ENCODE measurements around the gene DLGAP1. TPM values are rescaled to one million over a fixed set of nuclear protein-coding genes. Genes with fewer than 3 reads are reported as not detected.

DLGAP1 gene
- total RNA-seq, 1 experiment from 2014 or later: 0.39 TPM

DNA sequence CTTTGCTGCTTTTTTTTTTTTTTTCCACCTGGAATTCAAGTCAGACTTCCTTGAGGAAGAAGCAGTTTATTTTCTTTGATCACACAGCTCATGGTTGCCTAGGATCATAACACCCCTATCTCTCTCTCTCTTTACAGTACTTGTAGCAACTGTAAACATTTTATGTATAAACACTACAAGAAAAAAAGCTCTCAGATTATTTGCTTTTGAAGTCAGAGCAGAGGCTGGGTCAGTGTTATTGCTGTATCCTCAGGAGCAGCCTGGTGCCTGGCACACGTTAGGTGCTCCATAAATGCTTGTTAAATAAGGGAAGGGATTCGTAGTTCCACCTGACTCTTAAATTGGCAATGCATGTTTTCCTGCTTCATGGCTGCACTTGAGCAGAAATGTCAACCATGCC lies 783.9 kb downstream of the DLGAP1 start:
- H3K27ac ChIP-seq (ENCODE audit: low read depth, low read length): peak overlapping the region; percentile 40
- DNase-seq (ENCODE audit: low read depth, low spot score): no peak

More for the DNA sequence above, 783.9 kb downstream of the DLGAP1 start:
- no peaks in the 10 kb centered on the region for H3K9me3 ChIP-seq (ENCODE audit: control insufficient read depth in 1 of 2, insufficient read depth in 1 of 2, low read depth in 1 of 2, low read length in 2 of 2)
- H2AFZ ChIP-seq (ENCODE audit: low read depth, low read length, poor library complexity, severe bottlenecking): peak overlapping the region; percentile 95
- no peak for ATAC-seq
- TF ChIP-seq, protein P1, sequence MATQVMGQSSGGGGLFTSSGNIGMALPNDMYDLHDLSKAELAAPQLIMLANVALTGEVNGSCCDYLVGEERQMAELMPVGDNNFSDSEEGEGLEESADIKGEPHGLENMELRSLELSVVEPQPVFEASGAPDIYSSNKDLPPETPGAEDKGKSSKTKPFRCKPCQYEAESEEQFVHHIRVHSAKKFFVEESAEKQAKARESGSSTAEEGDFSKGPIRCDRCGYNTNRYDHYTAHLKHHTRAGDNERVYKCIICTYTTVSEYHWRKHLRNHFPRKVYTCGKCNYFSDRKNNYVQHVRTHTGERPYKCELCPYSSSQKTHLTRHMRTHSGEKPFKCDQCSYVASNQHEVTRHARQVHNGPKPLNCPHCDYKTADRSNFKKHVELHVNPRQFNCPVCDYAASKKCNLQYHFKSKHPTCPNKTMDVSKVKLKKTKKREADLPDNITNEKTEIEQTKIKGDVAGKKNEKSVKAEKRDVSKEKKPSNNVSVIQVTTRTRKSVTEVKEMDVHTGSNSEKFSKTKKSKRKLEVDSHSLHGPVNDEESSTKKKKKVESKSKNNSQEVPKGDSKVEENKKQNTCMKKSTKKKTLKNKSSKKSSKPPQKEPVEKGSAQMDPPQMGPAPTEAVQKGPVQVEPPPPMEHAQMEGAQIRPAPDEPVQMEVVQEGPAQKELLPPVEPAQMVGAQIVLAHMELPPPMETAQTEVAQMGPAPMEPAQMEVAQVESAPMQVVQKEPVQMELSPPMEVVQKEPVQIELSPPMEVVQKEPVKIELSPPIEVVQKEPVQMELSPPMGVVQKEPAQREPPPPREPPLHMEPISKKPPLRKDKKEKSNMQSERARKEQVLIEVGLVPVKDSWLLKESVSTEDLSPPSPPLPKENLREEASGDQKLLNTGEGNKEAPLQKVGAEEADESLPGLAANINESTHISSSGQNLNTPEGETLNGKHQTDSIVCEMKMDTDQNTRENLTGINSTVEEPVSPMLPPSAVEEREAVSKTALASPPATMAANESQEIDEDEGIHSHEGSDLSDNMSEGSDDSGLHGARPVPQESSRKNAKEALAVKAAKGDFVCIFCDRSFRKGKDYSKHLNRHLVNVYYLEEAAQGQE (IDR thresholded peaks at IDR 0.05; ENCODE audit: low read depth): no peak
- TF ChIP-seq EZH2phosphoT487 (IDR thresholded peaks at IDR 0.05; ENCODE audit: borderline replicate concordance) (no peak), FOSL1 (IDR thresholded peaks at IDR 0.05; ENCODE audit: low read depth) (no peak), ZFX (IDR thresholded peaks at IDR 0.05) (no peak), TCF7L2 (IDR thresholded peaks at IDR 0.05; ENCODE audit: borderline replicate concordance, extremely low read depth, insufficient read depth, insufficient read length) (no peak), POLR2A (IDR thresholded peaks at IDR 0.05; ENCODE audit: borderline replicate concordance, extremely low read depth, insufficient read depth, insufficient read length) (no peak), ZNF274 (IDR thresholded peaks at IDR 0.05; ENCODE audit: low read depth, low read length) (no peak), SP1 (IDR thresholded peaks at IDR 0.05; ENCODE audit: low read depth) (no peak), CBX3 (IDR thresholded peaks at IDR 0.05; ENCODE audit: low read depth) (no peak), SIN3A (IDR thresholded peaks at IDR 0.05; ENCODE audit: low read depth) (no peak), YY1 (IDR thresholded peaks at IDR 0.05; ENCODE audit: extremely low read depth, insufficient replicate concordance, low read depth, low read length) (no peak), EGR1 (IDR thresholded peaks at IDR 0.05; ENCODE audit: low read depth) (no peak), RAD21 (IDR thresholded peaks at IDR 0.05; ENCODE audit: low read depth) (no peak), CEBPB (IDR thresholded peaks at IDR 0.05; ENCODE audit: low read depth) (no peak), SRF (IDR thresholded peaks at IDR 0.05; ENCODE audit: low read depth) (no peak)
- TF ChIP-seq, protein P2, sequence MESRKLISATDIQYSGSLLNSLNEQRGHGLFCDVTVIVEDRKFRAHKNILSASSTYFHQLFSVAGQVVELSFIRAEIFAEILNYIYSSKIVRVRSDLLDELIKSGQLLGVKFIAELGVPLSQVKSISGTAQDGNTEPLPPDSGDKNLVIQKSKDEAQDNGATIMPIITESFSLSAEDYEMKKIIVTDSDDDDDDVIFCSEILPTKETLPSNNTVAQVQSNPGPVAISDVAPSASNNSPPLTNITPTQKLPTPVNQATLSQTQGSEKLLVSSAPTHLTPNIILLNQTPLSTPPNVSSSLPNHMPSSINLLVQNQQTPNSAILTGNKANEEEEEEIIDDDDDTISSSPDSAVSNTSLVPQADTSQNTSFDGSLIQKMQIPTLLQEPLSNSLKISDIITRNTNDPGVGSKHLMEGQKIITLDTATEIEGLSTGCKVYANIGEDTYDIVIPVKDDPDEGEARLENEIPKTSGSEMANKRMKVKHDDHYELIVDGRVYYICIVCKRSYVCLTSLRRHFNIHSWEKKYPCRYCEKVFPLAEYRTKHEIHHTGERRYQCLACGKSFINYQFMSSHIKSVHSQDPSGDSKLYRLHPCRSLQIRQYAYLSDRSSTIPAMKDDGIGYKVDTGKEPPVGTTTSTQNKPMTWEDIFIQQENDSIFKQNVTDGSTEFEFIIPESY (IDR thresholded peaks at IDR 0.05; ENCODE audit: extremely low read depth, insufficient replicate concordance, low read length): no peak
- no peaks in the 10 kb centered on the region for H3K27me3 ChIP-seq (ENCODE audit: insufficient read depth, low read length)
- H3K36me3 ChIP-seq (ENCODE audit: control insufficient read depth in 1 of 2, insufficient read depth in 2 of 2, low read length in 2 of 2): no peaks in the 10 kb centered on the region
- no peaks in the 10 kb centered on the region for H3K79me2 ChIP-seq (ENCODE audit: insufficient read depth, low read length)
- intact Hi-C loops (cut with micrococcal nuclease): no loop called here
- H3K9me2 ChIP-seq (ENCODE audit: insufficient read depth): no peaks in the 10 kb centered on the region
- ChIA-PET CTCF (interaction anchor here (0.7 to 1.5 kb wide), 2 partner anchors 12 to 77 kb away, joined by 3 read pairs; no protein-coding TSS in a partner anchor), RAD21 (ENCODE audit: low non-redundant PET in 1 of 2, low total read pairs in 2 of 2, uncharacterized antibody in 2 of 2, unreplicated experiment in 2 of 2) (no interaction called here), POLR2A (interaction anchor here (1.0 to 1.4 kb wide), 2 partner anchors 21 to 68 kb away, joined by 3 to 4 read pairs; no protein-coding TSS in a partner anchor)
- no TSS peak for BruUV-seq (replicated peaks)
- no peak overlapping the region for H3K4me3 ChIP-seq (replicated peaks in 1 of 2; ENCODE audit: low read depth in 1 of 2, low read length in 2 of 2)
- peaks cover 53 to 56% of the 10 kb centered on the region in 2 experiments for H3K4me1 ChIP-seq (ENCODE audit: control insufficient read depth in 1 of 2, insufficient read depth in 2 of 2, low read length in 2 of 2)
- H3K4me2 ChIP-seq (ENCODE audit: low read length): peak overlapping the region; percentile 49
- H4K20me1 ChIP-seq (ENCODE audit: insufficient read depth): no peaks in the 10 kb centered on the region
- H3K9ac ChIP-seq (ENCODE audit: low read length): peak overlapping the region; percentile 37

Data from HCT116 (cell line).